Lower lobe of right lung (tissue), 2 donors: Measurements from ENCODE around the gene PDE9A. TPM values are rescaled to one million over a fixed set of nuclear protein-coding genes. Genes with fewer than 3 reads are reported as not detected.

ENCODE experiments used
- ATAC-seq, 2 donors: fragments of 200-7000 bp; cut with Tn5 transposase; one replicate each; pipeline ENCODE4 v1.9.1; 2020 to 2022; ENCODE audit warnings: mild to moderate bottlenecking in 2 of 2, moderate library complexity in 2 of 2
- DNase-seq: peaks from one replicate; pipeline ENCODE4 v3.0.0-alpha.2; 2020
- H3K27ac ChIP-seq: fragments of 200-600 bp; one replicate; pipeline ENCODE4 v1.8.0; 2022
- H3K27me3 ChIP-seq: fragments of 200-600 bp; one replicate; pipeline ENCODE4 v1.8.0; 2022; ENCODE audit warnings: low read depth
- H3K36me3 ChIP-seq: fragments of 200-600 bp; one replicate; pipeline ENCODE4 v1.8.0; 2022; ENCODE audit warnings: mild to moderate bottlenecking
- H3K4me1 ChIP-seq: fragments of 200-600 bp; one replicate; pipeline ENCODE4 v1.8.0; 2022
- H3K4me3 ChIP-seq: fragments of 200-600 bp; one replicate; pipeline ENCODE4 v1.8.0; 2022; ENCODE audit warnings: mild to moderate bottlenecking
- H3K9me3 ChIP-seq: fragments of 200-600 bp; one replicate; pipeline ENCODE4 v1.8.0; 2022
- intact Hi-C: fragments of 100-400 bp; cut with DNase I; formaldehyde crosslinking; loops from one replicate; pipeline ENCODE4 v1.11.0; 2022
- total RNA-seq: library from RNA; stranded (reverse); fragmentation: NEBNext Ultra II Directional; extraction: Animal tissue kit (Norgen Biotek cat#: 25700); gene quantifications from one replicate; pipeline ENCODE4 v1.2.1, GENCODE V29; 2021
- TF ChIP-seq, protein P1 (sequence below): fragments of 200-600 bp; IDR thresholded peaks from one replicate; pipeline ENCODE4 v1.8.0; 2022; ENCODE audit warnings: antibody characterized with exemption, mild to moderate bottlenecking
- donor health status: DM: no; HTN: yes; CAD: no; lungs with severe emphysema.

The PDE9A gene
- total RNA-seq, 1 donor from 2014 or later, result 12.8 TPM

DNA sequence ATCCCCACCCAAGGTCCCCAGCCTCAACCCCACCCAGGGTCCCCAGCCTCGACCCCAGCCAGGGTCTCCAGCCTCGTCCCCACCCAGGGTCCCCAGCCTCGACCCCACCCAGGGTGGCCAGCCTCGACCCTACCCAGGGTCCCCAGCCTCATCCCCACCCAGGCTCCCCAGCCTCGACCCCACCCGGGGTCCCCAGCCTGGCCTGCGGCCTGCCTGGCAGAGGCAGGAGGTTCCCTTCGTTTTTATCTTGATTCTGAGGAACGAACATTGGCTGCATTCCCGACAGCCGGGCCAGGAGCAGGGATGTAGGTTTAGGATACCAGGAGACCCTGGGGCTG lies 3.4 kb upstream of the PDE9A start:
- no peak overlapping the region for H3K27ac ChIP-seq
- TF ChIP-seq, protein P1, sequence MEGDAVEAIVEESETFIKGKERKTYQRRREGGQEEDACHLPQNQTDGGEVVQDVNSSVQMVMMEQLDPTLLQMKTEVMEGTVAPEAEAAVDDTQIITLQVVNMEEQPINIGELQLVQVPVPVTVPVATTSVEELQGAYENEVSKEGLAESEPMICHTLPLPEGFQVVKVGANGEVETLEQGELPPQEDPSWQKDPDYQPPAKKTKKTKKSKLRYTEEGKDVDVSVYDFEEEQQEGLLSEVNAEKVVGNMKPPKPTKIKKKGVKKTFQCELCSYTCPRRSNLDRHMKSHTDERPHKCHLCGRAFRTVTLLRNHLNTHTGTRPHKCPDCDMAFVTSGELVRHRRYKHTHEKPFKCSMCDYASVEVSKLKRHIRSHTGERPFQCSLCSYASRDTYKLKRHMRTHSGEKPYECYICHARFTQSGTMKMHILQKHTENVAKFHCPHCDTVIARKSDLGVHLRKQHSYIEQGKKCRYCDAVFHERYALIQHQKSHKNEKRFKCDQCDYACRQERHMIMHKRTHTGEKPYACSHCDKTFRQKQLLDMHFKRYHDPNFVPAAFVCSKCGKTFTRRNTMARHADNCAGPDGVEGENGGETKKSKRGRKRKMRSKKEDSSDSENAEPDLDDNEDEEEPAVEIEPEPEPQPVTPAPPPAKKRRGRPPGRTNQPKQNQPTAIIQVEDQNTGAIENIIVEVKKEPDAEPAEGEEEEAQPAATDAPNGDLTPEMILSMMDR, result no peak
- H3K4me3 ChIP-seq, result no peak overlapping the region
- no peaks in the 10 kb centered on the region for H3K36me3 ChIP-seq
- H3K27me3 ChIP-seq, result peaks cover 10% of the 10 kb centered on the region
- ATAC-seq (no peak), DNase-seq (no peak)
- intact Hi-C loops, result no loop called here
- peaks cover 22% of the 10 kb centered on the region for H3K4me1 ChIP-seq
- H3K9me3 ChIP-seq, result no peaks in the 10 kb centered on the region

- ATAC-seq (no peak), DNase-seq (no peak)
- Histone ChIP-seq H3K27ac (no peak overlapping the region), H3K4me3 (no peak overlapping the region), H3K36me3 (no peaks in the 10 kb centered on the region), H3K27me3 (peaks cover 10% of the 10 kb centered on the region), H3K4me1 (peaks cover 25% of the 10 kb centered on the region), H3K9me3 (no peaks in the 10 kb centered on the region)
- TF ChIP-seq, protein P1, result no peak
- intact Hi-C loops, result no loop called here
Observed at GRCh38 chr21:42650441-42651421, 2.7 kb upstream of the PDE9A start.

- no peak overlapping the region for H3K27ac ChIP-seq
- ATAC-seq (no peak), DNase-seq (peak; percentile 34)
- no peaks in the 10 kb centered on the region for H3K9me3 ChIP-seq
- TF ChIP-seq, protein P1, result no peak
- H3K27me3 ChIP-seq, result peaks cover 13% of the 10 kb centered on the region
- H3K4me3 ChIP-seq, result no peak overlapping the region
- H3K36me3 ChIP-seq, result no peaks in the 10 kb centered on the region
- peaks cover 25% of the 10 kb centered on the region for H3K4me1 ChIP-seq
- intact Hi-C loops, result no loop called here
Observed at GRCh38 chr21:42651515-42652401, 1.7 kb upstream of the PDE9A start.

DNA sequence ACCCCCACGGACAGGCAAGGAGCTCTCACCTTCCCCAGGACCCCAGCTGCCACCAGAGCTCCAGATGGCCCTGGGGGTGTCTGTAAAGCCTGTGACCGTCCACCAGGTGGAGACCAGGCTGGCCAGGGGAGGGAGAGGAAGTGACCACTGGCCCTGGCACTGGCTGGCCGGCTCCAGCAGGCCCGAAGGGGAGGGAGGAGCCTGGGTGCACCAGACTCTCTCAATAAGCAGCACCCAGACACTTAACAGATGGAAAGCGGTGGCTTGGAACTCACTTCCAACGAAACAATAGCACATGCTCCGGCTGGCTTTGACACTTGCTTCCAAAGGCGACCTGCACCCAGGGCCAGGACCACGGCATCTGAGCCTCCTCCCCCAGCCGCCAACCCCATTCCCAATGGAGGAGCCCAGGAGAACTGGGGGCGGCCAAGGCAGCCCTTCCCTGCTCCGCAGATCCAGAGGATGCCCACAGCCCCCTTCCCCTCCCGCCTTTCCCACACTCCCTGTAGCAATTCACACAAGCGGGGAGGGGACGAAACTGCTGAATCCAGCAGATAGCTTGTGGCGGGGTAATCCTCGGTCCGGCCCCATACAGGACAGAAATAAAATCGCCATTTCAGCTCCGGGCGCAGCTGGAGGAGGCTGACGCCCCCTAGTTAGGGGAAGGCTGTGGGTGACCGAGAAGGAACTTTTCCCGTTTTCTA lies 742 bp upstream of the PDE9A start:
- TF ChIP-seq, protein P1, result peak; percentile 64
- peak; percentile 84 for DNase-seq
- peak; percentile 88 to 92 for ATAC-seq
- peaks cover 13% of the 10 kb centered on the region for H3K27me3 ChIP-seq
- peak overlapping the region; percentile 64 for H3K27ac ChIP-seq
- peaks cover 25% of the 10 kb centered on the region for H3K4me1 ChIP-seq
- no peaks in the 10 kb centered on the region for H3K9me3 ChIP-seq
- no peaks in the 10 kb centered on the region for H3K36me3 ChIP-seq
- intact Hi-C loops, result no loop called here
- peak overlapping the region; percentile 50 for H3K4me3 ChIP-seq
